DMS53 treated with DMSO at 0.1 percent for 48 hours (cell line): Measurements from ENCODE around the gene ABO.
"Not testable (repeated sequence)": the region's sequence is repeated elsewhere in the genome, so short reads cannot be mapped to it uniquely, and the experiment has no call there.

ENCODE experiments used
- DNase-seq: peaks from one replicate; lab custom pipeline; 2025; ENCODE audit not compliant: unreplicated experiment; lab: John Stamatoyannopoulos, UW

Gene ABO

DNA sequence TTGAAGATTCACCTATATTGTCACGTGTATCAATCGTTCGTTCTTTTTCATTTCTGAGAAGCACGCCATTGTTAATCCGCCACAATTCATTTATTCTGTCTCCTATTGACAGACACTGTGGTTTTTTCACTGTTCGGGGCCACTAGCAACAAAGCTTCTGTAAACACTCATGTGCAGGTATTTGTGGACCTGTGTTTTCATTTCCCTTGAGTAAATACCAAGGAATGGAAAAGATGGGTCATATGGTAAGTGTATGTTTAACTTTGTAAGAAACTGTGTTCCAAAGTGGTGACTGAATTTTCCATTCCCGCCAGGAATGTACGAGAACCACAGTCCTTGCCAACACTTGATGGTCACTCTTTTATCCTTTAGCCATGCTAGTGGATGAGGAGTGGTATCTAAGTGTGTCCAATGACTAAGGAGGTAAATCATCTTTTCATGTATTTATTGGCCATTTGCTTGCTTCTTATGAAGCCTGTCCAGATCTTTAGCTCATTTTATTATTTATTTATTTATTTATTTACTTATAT is 10.7 kb downstream of the ABO start:
- no peak for DNase-seq

DNA sequence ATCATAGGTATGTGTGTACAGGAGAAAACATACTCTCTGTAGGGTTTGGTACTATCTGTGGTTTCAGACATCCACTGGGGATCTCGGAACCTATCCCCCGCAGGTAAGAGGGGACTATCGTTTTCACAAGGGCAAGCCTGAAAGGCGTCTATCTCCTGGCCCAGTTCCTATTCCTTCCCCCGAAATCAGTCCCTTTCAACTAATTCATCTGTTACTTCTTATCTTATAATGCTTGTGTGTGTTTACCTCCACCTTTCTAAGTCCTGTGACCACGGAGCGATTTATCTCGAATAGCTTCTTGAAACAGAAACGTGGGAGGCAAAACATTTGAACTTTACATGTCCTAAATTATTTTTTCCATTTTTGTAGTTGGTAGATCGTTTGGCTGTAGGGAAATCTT is 11.4 kb downstream of the ABO start:
- no peak for DNase-seq

DNA sequence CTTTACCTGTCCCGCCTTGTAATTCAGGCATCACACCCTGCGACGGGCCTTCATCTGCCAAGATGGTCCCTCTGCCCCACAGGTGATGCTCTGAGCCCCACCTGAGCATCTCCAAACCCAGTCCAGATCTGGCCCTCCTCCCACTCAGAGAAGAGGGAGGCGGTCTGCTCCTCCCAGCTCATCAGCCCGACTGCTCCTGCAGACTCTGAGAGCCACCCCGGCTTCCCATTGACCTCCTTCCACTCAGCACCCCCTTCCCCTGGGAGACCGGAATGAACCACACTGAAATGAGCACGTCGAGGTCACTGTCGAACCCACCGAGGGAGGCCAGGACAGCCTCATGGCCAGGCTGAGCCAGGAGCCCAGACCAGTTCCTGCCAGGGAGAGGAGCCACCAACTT is 12.8 kb downstream of the ABO start:
- DNase-seq, result no peak

DNA sequence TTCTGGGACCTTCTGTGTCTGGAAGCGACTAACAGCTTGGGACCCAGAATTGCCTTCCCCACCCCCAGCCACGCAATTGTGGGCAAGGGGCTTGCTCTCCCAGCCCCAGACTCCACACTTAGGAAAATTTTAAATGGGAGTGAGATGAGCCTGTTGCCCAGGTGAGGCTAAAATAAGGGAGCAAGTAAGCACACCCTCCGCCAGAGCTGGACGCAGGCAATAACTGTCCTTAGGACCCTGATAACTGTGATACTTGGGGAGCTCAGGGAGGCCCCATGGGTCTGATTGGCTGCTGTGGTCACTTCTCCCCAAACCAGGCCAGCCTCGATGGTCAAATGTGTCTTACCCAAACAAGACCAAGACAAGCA is 13.3 kb downstream of the ABO start:
- DNase-seq, result no peak

DNA sequence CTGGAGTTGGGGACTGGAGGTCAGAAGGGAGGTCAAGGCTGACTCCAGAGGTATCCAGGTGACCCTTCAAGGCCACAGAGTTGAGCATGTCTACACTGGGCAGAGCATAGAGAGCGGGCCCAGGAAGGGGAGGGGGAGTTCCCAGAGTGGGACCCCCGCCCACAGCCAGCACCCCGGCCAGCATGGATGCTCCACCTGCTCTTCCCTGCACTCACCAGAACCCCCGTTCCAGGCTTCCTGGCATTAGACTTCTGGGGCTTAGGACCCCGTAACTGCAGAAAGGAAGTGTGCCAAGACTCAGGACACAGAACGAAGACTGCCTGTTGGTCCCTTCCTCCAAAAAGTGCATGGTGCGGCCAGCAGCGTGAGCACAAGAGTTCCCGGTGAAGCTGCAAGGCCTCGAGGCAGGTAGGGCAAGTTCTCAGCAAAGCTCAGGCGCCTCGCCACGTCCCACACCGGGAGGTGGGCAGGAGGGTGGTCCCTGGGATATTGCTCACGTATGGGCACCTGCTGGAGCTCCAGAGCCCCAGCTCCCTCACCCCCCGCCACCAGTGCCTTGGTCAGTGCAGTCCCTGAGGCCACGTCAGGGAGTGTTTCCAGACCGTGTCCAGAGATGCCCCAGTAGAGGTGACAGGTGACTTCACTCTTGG is 13.8 kb downstream of the ABO start:
- no peak for DNase-seq

DNA sequence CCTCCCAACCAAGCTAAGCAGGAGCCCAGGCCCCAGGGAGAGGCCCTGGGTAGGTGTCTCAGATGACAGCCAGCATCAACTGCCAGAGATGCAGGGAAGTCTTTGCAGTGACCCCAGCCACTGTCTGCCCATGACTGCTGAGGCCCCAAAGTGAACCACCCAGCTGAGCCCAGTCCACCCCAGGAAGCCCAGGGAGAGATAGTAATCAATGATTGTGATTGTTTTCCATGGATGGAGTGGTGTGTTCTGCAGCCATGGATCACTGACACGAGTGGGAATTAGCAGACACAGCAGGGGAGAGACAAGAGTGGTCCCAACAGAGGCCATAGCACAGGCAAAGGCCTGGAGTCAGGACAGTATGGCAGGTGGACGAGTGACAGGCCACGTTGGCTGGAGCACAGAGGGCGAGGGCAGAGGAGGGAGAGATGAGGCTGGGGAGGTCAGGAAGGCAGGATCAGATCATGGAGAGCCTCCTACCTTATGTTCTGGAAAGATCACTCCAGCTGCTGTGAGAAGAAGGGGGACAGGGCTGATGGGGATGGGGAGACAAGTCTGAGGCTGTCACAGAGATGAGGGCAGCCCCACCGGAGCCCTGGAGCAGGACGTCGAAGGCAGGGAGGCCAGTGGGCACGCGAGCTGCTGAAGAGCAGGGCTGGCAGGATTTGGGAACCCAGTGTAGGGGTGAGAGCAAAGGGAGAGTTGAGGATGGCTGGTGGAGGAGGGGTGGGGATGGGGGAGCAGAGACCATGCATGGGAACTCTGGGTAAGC is 14.5 kb downstream of the ABO start:
- no peak for DNase-seq

DNA sequence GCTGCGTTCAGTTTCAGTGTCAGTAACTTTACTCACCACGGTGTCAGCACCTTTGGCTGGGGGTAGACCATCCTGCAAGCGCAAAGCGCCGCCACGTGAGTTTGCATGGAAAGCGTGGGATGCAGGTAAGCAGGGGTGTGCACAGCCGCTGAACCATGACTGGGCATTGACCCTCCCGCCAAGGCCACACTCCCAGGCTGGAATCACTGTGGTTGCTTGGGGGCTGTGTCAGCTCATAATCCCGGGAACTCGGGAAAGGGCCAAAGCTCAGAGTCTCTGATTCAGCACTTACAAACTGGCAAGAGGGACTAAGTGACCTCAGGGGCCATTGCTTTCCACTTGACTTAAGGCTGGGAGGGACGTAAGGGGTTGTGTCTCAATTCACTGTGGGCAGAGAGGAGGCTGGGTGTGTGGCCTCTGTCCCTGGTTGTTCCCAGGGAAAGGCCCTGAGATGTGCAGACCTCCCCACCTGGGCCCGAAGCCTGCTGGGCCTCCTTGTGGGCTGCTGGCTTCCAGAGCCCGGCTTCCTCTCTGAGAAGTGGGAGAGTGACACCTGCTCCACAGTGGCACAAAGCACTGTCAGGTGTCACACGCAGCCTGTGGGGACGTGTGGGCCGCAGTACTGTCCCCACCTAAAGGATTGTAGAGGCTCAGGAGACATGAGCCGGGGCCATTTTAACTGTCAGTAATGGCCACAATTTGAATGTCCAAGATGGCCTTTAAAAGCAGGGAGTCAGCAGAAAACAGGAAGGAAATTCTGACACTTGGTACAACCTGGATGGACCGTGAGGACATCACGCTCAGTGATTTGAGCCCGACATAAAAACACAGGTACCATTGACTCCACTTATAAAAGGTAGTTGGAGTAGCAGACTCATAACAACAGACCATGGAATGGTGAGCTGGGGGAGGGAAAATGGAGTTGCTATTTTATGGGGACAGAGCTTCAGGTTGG is 16.7 kb downstream of the ABO start:
- no peak for DNase-seq

DNA sequence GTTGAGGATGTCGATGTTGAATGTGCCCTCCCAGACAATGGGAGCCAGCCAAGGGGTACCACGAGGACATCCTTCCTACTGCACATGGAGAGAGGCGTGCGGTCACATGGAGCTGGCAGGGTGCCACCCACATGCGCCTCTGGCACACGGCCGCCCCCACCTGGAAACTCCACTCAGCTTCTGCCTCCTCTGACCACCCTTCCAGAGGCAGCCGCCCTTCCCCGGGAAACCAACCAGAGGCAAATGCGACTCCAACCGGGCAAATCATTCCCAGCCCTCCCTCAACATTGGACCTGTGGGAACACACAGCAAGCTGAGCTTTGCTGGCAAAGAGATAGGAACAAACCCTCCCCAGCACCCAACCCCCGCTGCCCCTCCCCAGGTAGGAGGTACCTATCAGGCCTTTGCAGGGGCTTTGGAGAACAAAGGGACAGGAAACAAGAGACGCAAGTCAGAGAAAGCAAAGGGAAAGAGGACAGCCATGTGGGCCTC is 17.5 kb downstream of the ABO start:
- no peak for DNase-seq

DNA sequence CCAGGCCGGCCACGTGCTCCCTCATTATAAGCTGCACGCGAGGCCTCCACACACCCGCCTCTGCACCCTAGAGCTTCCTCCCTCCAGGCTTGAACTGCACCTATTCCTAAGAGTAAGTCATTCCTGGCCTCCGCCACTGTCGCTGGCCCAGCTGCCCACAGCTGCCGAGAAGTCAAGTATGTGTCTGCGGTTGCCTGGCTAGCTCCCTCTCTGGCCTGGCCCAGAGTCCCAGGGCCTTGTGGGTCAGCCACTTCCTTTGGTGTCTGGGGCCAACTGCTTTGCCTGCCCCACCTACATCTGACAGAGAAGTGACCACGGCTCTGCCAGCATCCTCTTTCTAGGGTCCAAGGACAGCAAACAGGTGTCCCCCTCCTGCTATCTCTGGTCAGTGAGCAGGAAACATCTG is 18.3 kb downstream of the ABO start:
- DNase-seq, result no peak

DNA sequence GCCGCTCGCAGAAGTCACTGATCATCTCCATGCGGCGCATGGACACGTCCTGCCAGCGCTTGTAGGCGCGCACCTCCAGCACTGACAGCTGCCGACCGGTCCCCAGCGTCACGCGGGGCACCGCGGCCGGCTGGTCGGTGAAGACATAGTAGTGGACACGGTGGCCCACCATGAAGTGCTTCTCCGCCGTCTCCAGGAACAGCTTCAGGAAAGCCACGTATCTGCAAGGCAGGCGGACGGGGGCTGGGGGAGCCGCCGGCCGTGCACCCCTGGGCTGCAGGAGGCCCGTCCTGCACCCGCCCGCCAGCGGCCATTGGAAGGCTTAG is 18.9 kb downstream of the ABO start:
- no peak for DNase-seq

DNA sequence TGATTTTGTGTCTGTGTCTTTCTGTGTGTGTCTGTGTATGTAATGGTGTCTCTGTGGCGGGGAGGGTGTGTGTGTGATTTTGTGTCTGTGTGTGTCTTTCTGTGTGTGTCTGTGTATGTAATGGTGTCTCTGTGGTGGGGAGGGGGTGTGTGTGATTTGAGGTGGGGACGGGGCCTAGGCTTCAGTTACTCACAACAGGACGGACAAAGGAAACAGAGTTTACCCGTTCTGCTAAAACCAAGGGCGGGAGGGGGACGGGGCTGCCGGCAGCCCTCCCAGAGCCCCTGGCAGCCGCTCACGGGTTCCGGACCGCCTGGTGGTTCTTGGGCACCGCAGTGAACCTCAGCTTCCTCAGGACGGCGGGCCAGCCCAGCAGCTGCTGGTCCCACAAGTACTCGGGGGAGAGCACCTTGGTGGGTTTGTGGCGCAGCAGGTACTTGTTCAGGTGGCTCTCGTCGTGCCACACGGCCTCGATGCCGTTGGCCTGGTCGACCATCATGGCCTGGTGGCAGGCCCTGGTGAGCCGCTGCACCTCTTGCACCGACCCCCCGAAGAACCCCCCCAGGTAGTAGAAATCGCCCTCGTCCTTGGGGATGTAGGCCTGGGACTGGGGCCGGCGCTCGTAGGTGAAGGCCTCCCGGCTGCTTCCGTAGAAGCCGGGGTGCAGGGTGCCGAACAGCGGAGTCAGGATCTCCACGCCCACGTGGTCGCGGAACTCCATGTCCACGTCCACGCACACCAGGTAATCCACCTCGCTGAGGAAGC is 19.4 kb downstream of the ABO start:
- no peak for DNase-seq

DNA sequence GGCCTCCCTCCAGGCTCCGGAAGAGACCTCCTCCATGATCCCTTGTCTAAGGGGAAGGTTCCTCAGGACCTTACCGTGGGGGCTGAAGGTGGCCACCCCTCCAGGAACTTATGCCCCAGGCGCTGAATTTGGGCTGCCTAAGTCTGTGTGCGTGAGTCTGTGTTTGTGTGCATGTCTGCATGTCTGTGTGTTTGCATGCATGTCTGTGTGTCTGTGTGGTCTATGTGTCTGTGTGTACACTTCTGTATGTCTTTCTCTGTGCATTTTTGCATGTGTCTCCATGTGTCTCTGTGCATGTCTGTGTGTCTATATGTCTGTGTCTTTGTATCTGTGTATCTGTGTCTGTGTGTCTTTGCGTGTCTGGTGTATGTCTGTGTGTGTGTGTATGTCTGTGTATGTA is 20.5 kb downstream of the ABO start:
- no peak for DNase-seq

DNA sequence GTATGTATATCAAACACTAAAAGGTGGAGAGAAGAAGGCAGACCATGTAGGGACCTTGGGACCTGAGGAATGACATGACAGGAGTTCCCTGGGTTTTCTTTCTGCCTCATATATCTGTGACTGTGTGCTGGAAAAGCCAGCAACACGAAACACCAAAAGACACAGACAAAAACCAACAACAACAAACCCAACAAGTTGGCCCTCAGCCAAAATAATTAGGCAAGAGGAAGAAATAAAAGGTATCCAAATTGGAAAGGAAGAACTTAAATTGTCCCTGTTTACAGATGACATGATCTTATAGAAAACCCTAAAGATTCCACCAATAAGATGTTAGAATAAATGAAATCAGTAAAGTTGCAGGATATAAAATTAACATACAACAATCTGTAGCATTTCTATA is 21.7 kb downstream of the ABO start:
- DNase-seq, result no peak

DNA sequence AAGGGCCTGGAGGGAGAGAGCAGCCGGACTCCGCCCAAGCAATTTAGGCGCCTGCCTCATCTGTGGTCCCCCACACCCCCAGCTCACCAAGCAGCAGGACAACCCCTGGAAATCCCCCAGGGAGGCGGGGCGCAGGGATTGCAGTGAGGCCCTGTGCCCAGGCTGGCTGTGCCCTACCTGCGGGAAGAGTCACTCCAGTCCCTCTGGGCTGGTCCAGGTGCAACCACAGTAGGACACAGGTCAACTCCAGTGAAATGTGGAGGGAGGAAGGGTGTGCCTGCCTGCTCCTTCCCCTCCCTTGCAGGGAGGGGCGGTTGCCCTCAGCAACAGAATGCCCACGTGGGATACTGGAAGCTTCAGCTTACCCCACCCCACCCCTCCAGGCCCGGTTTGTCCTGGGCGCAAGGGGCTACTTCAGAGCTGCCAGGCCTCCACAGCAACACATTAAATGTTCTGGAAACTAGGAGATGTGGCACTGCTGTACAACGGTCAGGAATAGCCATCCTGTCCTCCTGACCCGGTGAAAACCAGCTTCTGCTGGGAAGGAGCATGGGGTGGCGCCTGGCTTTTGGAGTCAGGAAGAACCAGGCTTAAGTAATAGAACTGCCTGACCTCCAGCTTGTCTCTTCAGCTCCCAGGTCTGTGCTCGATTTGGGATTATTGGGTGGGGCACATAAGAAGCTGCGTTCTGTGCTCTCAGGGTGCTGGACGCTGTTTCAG is 22.5 kb downstream of the ABO start:
- DNase-seq, result no peak

DNA sequence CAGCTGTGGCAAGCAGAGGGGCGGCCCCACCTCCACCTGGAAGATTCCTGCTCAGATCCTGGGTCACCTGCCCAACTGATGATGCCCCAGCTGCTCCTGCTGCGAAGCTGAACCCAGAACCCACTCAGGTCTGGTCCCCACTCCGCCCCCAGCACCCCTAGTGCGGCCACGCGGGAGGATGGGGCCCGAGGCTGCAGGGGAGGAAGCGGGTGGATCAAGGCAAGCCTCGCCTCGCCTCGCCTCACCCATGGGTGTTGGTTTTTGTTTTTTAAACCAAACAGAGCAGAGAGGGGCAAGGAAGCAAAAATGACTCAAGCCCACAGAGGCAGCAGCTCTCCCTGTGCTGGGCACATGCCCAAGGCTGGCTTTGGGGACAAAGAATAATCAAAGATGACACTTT is 23.2 kb downstream of the ABO start:
- DNase-seq, result no peak

DNA sequence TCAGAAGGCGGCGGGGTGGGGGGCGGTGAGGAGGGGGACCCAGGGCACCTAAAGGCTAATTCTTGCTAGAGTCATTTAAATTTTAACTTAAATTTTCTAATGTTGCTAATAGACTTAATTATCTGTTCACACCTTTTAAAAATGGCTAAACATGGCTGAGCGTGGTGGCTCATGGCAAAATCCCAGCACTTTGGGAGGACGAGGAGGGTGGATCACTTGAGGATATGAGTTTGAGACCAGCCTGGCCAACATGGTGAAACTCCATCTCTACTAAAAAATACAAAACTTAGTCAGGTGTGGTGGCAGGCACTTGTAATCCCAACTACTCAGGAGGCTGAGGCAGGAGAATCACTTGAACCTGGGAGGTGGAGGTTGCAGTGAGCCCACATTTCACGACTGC is 23.8 kb downstream of the ABO start:
- not testable (repeated sequence) for DNase-seq

DNA sequence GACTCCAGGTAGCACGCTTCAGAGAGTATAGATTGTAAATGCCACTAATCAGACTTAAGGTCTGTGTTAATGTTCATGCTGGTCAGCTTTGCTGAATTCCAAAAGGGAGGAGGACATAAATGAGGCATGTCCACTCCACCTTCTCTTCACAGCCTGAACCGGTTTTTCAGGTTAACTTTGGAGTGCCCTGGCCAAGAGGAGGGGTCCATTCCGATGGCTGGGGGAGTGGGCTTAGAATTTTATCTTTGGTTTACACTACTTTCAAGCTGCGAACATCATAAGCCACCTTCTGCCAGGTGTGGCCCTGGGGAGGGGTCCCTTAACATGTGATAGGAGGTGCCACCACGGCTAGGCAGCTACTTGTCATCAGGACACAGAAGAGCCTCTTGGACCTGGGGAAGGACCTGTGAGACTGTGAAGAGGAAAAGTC is 24.2 kb downstream of the ABO start:
- DNase-seq, result peak; percentile 73

DNA sequence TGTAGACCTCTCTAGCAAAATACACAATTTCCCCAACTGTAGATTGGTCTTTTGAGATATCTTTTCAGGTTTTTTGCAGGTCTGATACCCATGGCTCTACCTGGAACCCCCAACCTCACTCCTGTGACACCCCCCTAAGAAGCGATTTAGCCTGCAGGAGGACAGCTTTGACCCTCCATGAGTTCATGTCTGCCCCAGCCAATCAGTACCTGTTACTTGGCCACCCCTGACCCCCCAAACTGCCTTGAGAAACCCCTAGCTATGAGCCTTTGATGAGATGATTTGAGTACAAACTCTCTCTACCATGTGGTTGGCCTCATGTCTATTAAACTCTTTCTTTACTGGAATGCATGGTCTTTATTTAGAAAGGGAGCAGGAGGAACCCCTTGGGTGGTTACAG is 25.7 kb downstream of the ABO start:
- no peak for DNase-seq

DNA sequence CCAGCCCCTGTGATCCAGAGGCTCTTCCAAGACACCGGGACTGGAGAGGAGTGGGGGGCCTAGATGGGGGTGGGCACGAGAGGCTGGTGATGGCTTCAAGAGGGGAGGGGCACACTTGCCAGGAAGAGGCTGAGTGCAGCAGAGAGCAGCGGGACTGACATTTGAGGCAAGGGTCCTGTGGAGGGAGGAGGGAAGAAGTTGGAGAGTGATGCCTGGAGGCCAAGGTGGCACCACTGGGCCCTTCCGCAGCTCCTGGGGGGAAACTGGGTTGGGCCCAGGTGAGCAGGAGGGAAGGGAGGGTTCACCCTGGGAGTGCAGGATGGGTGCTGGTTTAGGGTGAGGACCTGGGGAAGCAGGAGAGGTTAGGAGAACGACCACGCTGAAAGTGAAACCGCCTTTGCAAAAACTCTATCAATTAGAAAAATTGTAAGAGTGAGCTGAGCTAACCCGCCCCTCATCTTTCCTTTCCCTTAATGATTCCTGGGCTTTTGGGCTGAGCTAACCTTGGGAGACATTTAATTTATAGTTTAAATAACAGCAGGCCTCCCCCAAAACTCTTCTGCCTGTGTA is 26.2 kb downstream of the ABO start:
- DNase-seq, result no peak

DNA sequence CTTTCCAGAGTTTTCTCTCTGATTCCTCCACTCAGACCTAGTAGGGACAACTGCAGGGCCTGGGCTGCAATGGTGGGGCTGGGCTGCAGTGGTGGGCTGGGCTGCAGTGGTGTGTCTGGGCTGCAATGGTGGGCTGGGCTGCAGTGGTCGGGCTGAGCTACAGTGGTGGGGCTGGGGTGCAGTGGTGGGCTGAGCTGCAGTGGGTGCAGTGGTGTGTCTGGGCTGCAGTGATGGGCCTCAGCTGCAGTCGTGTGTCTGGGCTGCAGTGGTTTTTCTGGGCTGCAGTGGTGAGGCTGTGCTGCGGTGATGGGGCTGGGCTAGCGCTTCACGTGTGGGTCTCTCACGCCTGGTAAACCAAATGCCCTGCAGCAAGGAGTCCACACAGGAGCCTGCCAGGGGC is 27.4 kb downstream of the ABO start:
- DNase-seq, result no peak
